GM18526 (cell line): ENCODE measurements around the gene ARL13A.

Experiments
- POLR2A ChIP-seq: IDR thresholded peaks from 3 replicates; pipeline ENCODE4 v1.6.1; 2011; ENCODE audit not compliant: insufficient read length; ENCODE audit errors: extremely low read depth

Gene ARL13A

DNA sequence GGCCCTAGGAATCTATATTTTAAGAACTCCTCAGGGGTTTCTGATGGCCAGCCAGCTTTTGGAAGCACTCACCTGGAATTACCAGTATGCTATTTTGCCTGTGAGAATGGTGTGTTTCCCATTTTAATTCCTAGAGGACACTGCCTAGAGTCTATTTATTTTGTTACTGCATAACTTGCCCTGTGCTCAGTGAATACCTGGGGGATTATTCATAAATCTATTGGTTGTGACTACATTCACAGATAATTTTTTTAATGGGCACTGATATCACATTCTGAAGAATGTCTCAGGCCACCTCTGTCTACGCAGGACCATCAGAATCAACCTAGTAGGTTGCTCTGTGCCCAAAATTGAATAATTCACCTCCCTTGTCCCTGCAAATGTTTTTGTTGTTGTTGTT lies 6.7 kb downstream of the ARL13A start:
- TF ChIP-seq POLR2A = no peak

DNA sequence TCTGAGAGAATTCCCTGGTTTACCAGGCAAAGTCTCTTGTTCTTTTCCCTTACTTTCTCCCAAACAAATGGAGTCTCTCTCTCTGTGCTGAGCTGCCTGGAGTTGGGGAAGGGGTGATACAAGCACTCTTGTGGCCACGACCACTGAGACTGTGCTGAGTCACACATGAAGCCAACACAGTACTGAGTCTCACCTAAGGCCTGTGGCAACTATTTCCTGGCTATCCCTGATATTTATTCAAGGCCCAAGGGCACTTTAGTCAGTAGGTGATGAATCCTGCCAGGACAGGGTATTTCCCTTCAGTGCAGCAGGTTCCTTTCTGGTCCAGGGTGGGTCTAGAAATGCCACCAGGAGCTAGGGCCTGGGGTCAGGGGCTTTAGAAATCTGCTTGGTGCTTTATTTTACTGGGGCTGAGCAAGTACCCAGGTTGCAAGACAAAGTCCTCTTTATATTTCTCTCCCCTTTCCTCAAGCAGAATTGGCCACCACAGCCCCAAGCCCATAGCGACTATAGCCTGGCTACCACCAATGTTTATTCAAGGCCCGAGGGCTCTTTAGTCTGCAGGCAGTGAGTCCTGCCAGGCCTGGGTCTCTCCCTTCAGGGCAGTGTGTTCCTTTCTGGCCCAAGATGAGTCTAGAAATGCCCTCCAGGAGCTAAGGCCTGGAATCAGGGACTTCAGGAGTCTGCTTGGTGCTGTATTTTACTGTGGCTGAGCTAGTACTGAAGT lies 10.5 kb downstream of the ARL13A start:
- no peak for TF ChIP-seq POLR2A

DNA sequence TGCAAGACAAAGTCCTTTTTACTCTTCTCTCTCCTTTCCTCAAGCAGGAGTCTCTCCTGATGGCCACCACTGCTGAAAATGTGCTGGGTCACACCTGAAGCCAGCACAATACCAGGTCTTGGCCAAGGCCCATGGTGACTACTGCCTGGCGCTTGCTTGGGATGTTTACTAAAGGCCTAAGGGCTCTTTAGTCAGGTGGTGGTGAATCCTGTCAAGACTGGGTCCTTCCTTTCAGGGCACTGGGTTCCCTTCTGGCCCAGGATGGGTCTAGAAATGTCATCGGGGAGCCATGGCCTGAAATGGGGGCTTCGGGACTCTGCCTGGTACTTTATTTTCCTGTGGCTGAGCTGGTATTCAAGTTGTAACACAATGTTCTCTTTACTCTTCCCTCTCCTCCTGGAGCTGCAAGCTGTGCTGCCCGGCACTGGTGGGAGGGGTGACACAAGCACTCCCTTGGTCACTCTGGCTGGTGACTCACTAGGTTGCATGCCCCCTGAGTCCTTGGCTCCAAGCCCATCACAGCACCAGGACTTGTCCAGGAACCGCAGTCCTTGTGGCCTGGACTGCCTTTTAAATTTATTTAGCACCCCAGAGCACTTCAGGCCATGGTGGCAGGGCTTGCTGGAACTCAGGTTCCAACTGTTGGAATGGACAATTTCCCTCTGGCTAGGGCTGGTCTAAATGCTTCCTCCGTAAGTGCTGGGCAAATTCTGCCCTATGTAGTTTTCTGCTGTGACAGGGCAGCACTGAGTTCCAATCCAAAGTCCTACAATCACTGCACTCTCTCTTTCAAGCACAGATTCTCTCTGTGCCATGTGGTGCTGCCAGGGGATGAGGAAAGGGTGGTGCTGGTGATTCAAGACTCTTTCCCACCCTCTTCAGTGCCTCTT lies 11.3 kb downstream of the ARL13A start:
- TF ChIP-seq POLR2A = no peak

DNA sequence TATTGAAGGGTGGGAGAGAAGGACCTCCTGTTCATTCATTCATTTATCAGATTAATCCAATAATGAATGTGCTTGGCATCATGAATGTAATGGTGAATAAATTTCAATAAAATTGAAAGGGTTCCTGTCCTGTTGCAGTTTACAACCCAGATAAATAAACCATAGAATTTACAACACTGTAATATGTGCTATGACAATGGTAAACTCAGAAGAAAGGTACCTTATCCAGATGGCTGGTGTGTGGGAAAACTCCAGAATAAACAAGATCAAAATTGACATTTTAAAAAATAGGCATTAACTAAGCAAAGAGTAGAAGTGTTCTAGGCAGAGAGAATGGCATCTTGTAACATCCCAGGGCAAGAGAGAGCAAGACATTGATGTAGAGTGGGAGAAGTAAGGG lies 15.3 kb downstream of the ARL13A start:
- TF ChIP-seq POLR2A = no peak

DNA sequence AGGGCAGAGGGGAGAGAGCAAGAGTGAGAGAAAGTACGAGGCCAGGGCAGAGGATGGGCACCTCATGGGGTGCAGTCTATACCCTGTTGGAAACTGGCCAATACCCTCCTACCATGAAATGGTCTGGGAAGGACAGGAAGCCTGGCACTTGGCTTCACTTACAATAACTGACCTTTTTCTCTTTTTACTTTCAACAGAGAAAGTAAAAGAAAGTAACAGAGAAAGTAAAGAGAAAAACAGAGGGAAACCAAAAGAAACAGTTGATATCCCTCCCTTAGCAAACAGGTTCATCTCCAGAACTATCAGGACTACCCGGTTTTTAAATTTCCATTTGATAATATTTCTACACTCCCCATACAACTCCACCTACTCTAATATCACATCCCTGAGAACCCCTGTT lies 20.6 kb downstream of the ARL13A start:
- no peak for TF ChIP-seq POLR2A

DNA sequence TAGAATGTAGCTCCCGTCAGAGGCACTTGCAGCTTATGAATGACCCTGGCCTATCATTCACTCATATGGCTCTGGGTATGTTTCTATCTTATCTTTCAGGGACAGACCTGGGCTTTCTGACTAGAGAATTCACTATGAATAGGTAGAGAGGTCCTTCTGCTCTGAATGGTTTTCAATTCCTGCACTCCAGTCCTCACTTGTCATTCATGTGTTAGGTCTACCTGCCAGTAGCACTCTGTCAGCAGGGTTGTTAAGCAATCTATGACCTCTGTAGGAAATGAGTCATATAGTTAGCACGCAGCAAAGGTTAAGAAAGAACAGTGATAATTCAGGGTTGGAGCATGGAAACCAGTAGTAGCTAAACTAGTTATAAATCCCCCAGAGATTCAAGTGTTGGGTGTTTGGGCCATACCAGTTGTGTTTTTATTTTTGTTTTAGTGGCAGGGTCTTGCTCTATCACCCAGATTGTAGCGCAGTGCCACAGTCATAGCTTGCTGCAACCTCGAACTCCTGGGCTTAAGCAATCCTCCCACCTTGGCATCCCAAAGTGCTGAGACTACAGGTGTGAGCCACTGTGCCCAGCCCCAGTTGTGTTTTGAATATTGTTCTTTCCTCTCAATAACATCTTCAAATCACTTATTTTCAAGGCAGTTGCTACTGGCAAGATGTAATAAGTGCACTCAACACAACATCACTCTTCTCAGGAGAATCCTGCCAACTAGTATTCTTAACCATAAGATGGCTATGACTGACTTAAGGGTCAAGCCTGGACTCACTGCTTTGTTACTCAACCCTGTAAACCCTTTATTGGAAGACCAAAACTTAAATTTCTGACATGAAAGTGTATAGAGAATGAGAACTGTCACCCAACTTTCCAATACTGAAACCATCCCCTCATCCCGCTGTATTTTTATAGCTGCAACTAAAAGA lies 25.1 kb downstream of the ARL13A start:
- TF ChIP-seq POLR2A = no peak

DNA sequence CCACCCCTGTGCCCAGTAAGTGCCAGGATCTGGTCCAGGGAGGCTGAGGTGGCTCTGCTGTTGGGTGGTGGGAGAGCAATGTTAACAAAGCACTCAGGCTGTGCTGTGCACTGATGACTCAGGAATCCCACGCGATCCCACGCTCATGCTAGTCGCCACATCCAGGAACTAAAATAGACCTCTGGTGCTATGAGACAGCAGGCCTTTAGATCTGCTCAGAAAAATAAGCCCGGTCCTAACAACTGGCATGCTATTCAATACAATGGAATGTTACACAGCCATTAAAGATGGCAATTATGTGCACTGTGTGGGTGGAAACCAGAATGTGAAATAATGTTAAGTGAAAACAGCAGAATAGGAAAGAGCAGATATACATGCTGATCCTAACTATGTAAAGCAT lies 26.0 kb downstream of the ARL13A start:
- no peak for TF ChIP-seq POLR2A

DNA sequence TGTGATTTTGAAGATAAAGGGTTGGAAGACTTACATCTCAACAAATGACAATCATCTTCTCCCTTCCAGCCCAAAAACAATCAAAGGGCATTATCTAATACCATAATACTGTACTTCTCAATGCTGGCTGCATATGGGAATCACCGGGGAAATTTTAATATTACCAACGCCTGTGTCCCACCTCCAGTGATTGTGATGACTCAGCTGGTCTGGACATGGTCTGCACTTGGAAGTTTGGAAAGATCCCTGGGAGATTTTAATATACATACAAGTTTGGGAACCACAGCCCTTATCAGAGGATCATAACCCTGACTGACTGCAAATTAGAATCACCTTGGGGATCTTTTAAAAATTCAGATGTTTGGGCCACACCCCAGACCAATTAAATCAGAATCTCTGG lies 29.9 kb downstream of the ARL13A start:
- TF ChIP-seq POLR2A = no peak

DNA sequence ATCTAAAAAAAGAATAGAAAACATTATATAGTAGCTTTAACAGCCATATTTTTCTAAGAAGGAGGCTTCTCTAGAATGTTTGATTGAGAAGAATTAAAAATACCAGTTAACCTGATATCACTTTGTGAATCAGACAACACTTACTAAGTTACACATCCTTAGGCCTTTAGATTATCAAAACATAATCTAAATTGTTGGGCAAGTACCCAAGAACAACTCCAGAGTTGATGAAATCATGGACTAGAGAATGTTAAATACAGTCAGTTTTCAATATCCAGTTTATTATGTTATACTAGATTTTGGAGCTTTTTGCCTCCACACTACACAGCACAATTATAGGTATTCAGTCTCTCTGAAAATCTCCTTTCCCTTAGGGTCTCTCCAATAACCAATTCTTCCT lies 39.6 kb downstream of the ARL13A start:
- TF ChIP-seq POLR2A = no peak

DNA sequence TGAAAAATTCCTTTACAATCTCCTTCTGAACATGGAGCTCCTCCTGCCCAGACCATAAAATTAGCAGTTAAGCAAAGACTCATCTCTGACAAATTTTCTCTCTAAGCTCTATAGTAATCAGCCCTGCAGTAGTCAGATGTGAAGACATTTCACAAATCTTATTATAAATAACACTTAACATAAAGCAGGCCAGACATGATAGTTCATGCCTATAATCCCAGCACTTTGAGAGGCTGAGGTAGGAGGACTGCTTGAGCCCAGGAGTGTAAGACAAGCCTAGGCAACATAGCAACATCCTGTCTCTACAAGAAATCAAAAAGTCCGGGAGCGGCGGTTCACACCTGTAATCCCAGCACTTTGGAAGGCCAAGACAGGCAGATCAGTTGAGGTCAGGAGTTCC lies 52.5 kb downstream of the ARL13A start:
- TF ChIP-seq POLR2A = no peak

DNA sequence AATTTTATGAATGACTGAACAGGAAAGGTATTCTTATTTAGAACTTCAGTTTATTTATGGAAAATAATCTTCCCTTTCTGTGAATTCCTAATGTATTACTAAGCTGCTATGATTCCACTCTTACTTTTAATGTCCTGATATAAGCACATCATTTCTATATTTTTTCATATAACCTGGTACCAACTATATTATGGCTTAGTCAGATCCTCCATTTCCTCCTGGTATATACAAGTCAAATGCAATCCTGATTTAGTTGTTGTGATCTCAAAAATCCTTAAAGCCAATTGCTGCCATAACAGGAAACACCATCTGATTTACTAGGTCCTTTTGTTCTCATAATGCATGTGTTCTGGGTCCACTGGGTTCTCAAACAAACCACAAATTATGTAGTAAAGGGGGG lies 55.6 kb downstream of the ARL13A start:
- no peak for TF ChIP-seq POLR2A

DNA sequence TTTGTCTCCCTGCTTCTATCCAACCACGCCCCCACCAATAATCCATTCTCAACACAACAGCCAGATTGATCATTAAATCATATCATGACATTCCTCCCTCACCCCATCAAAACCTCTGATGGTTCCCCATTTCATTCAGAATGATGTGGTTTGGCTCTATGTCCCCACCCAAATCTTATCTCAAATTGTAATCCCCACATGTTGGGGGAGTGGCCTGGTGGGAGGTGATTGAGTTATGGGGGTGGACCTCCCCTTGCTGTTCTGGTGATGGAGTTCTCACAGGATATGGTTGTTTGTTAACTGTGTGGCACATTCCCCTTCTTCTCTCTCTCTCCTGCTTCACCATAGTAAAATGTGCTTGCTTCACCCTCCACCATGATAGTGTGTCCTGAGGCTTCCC lies 59.1 kb downstream of the ARL13A start:
- TF ChIP-seq POLR2A = no peak

DNA sequence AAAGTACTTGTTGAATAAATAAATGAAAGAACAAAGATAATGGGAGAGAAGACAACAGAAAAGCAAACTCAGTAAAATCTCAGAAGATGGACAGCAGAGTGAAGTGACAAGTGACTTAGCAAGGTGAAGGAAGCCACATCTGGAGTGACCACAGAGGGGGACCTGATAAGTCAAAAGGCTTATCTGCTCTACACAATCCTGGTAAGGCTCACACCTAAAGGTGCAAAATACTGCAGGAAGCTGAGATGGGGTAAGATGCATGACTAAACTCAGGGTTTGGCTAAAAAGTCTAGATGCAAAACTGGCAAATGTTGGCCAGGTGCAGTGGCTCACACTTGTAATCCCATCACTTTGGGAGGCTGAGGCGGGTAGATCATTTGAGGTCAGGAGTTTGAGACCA lies 60.2 kb downstream of the ARL13A start:
- TF ChIP-seq POLR2A = no peak

DNA sequence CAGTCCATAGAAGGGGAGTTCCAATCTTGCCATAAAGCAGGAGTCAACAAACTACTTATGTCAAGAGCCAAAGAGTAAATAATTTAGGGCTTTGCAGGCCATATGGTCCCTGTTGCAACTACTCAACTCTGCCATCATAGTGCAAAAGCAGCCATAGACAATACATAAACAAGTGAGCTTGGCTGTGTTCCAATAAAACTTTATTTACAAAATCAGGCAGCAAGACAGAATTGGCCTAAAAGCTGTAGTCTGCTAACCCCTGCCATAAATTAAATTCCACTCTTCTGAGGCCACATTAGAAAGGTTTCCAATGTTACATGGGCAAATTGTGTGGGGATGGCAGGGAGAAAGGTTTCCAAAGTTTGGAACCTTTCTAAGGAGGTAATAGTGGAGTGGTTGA lies 67.7 kb downstream of the ARL13A start:
- no peak for TF ChIP-seq POLR2A

DNA sequence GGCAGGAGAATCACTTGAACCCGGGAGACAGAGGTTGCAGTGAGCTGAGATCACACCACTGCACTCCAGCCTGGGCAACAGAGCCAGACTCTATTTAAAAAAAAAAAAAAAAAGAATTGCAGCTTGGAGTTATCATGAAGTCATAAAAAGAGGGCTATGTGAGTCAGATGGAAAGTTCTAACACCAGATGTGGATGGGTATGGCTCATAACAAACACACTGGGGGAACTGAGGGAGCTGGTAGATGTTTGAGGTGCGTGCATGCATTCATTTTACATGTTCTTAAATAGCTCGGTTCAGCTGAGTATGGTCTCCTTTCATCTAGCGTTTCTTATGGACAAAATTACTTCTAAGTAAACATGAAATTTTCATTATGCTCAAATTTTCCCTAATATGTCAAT lies 70.7 kb downstream of the ARL13A start:
- no peak for TF ChIP-seq POLR2A
